A673 (cell line): ENCODE data around the gene B4GALT3.

Experiments
- CTCF ChIP-seq: fragments of 300-800, 200-600 bp; sonication (generic); conservative IDR thresholded peaks from 2 replicates; pipeline ENCODE4 v1.5.1; 2017; ENCODE audit warnings: low read depth, mild to moderate bottlenecking, antibody characterized with exemption, low read length, moderate library complexity, mixed read lengths
- EZH2 ChIP-seq: fragments of 200-600 bp; sonication (generic); IDR thresholded peaks from 2 replicates; pipeline ENCODE4 v1.6.1; 2017; ENCODE audit warnings: borderline replicate concordance, low read depth, mild to moderate bottlenecking, mixed read lengths, antibody characterized with exemption, low read length; ENCODE audit not compliant: poor library complexity, severe bottlenecking

DNA sequence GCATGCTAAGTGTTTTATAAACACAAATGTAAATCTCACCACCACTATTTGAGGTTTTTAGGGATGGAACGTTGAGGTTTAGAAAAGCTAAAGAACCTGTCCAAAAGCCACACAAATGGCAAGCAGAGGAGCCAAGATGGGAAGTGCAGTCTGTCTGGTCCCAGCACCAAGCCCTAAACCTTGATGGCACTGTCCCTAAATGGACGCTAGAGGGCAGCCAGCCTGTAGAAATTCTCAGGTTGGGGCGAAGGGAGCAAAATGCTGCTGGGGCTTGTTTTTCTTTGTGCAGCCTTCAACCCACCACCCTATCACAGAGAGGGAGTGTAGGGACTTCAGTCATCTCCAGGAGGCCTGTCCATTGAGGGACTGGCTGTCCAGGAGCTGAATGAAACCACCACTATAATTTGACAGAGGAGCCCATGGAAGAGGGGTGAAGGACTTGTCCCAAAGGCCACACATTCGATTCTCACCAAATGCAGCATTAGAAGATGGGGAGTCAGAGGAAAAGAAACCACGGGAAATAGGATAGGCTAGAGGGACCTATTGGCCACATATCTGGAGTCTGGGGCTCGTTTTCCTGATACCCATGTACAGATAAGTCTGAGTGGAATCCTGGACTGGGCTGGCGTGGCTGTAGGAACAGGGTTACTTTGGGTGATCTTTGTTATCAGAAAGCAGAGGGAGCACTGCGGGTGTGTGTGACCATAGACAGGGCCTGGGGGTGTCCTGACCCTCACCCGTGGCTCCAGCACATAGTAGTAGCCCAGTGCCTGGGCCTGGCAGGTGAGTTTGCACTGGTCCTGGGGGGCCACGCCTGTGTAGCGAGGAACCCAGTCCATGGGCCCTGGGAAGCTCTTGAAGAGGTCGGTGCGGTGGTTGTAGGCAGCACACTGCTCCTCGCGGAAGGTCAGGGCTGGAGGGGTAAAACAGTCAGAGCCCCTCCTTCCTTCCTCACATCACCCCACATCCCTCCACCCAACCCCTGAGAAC lies 15.5 kb upstream of the B4GALT3 start:
- TF ChIP-seq CTCF (peak; percentile 91), EZH2 (no peak)
